Sigmoid colon (tissue), 4 donors: Measurements from ENCODE around the gene RAB4B.

Experiments used
- EP300 ChIP-seq, 4 donors: sonication (generic); formaldehyde crosslinking; IDR thresholded peaks; one replicate each; pipeline ENCODE4 v1.6.1; 2017; ENCODE audit warnings: antibody characterized with exemption in 4 of 4
- POLR2AphosphoS5 ChIP-seq, 4 donors: sonication (generic); formaldehyde crosslinking; IDR thresholded peaks; one replicate each; pipeline ENCODE4 v1.6.1; 2017; ENCODE audit warnings: antibody characterized with exemption in 4 of 4
- TF ChIP-seq, protein P1 (sequence below), 4 experiments: fragments of 450-650 bp in 3 of 4; fragments of 200-600 bp in 1 of 4; IDR thresholded peaks; one replicate each; pipeline ENCODE4 v1.5.1; 2016 to 2019; ENCODE audit warnings: antibody characterized with exemption in 4 of 4, mild to moderate bottlenecking in 3 of 4, moderate library complexity in 2 of 4

DNA sequence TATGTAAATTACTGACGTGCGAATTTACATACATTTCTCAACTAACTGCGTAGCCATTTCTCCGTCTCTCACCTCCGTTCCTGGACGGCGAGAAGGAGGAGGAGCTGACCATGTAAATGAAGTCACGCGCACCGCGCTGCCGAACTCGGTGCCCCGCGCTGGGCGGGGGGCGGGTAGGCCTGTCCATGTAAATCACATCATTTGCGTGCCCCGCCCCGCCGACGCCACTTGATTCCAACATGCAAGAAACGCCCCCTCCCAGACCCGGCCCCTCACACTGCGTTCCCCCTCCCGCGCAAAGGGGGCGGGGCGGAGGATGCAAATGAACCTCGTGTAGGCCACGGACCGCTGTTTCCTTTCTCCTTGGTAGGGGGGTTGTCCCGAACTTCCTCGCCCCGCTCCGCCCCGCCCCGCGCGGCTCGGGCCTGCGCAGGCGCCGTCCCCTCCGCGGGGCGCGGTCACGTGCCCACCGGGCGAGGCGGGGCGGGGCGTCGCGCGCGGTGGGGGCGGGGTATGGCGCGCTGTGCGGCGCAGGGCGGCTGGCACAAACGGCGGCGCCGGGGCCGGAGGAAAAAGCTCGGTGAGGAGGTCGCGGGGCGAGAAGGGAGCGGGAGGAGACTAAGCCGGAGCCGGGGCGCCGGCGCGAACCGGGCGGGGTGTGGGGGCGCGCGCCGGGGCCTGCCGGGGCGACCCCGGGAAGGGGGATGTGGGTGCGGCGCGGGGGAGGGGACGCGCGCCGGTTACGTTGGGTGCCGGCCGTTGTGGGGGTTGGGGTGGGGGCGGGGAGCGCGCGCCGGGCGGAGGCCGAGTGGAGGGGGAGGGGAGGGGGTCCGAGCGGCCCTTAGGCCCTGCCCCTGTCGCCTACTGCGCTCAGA lies 20.9 kb downstream of the RAB4B start, which contains the start of gene EGLN2:
- TF ChIP-seq, protein P1, sequence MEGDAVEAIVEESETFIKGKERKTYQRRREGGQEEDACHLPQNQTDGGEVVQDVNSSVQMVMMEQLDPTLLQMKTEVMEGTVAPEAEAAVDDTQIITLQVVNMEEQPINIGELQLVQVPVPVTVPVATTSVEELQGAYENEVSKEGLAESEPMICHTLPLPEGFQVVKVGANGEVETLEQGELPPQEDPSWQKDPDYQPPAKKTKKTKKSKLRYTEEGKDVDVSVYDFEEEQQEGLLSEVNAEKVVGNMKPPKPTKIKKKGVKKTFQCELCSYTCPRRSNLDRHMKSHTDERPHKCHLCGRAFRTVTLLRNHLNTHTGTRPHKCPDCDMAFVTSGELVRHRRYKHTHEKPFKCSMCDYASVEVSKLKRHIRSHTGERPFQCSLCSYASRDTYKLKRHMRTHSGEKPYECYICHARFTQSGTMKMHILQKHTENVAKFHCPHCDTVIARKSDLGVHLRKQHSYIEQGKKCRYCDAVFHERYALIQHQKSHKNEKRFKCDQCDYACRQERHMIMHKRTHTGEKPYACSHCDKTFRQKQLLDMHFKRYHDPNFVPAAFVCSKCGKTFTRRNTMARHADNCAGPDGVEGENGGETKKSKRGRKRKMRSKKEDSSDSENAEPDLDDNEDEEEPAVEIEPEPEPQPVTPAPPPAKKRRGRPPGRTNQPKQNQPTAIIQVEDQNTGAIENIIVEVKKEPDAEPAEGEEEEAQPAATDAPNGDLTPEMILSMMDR (IDR thresholded peaks at IDR 0.05) = no peak
- TF ChIP-seq POLR2AphosphoS5 (IDR thresholded peaks at IDR 0.05) = peak; percentile 76 to 92 (median 88)
- TF ChIP-seq EP300 (IDR thresholded peaks at IDR 0.05) = peak in 1 of 4 donors; percentile 44
